MG63 (cell line): ENCODE results near the gene SLC15A4. TPM values are rescaled to one million over a fixed set of nuclear protein-coding genes. Genes with fewer than 3 reads are reported as not detected.
A peak's percentile ranks its signal among the peaks of the same experiment; 100 is the strongest.

Experiments used
- DNase-seq: peaks from one replicate; pipeline ENCODE4 v3.0.0-alpha.2; 2020
- H3K27me3 ChIP-seq: fragments of 250-450 bp; sonication (Bioruptor Pico); 2 replicates; pipeline ENCODE4 v1.5.1; 2020; ENCODE audit warnings: mild to moderate bottlenecking, moderate library complexity
- H3K36me3 ChIP-seq: fragments of 250-450 bp; sonication (Bioruptor Pico); 2 replicates; pipeline ENCODE4 v1.5.1; 2020; ENCODE audit warnings: mild to moderate bottlenecking, moderate library complexity
- H3K4me3 ChIP-seq: fragments of 250-450 bp; sonication (Bioruptor Pico); 2 replicates; pipeline ENCODE4 v1.5.1; 2020; ENCODE audit warnings: mild to moderate bottlenecking, moderate library complexity
- H3K9me3 ChIP-seq: fragments of 250-450 bp; sonication (Bioruptor Pico); 2 replicates; pipeline ENCODE4 v1.5.1; 2020; ENCODE audit warnings: mild to moderate bottlenecking, moderate library complexity
- total RNA-seq: library from RNA; depleted of rRNA; stranded (reverse); fragments of >200 nt; shearing (Covaris generic); gene quantifications from 2 replicates; pipeline ENCODE4 v1.2.3, GENCODE V29; 2014; ENCODE audit warnings: low replicate concordance; rRNA removed

The SLC15A4 gene
- 20.9 and 26.9 TPM in 2 replicates for total RNA-seq

GRCh38 chr12:128823916-128824839 is at the start of gene SLC15A4:
Gene SLC15A4 (minus strand): TSS chr12:128823958. CDS start chr12:128823943, 15 bp downstream.
- Histone ChIP-seq H3K36me3 (peaks cover 19% of the 10 kb centered on the region), H3K4me3 (peak within 1 kb of the TSS; percentile 70), H3K9me3 (no peaks in the 10 kb centered on the region), H3K27me3 (no peaks in the 10 kb centered on the region)
- peak; percentile 97 for DNase-seq

GRCh38 chr12:128872303-128872702 is 48.5 kb upstream of the SLC15A4 start:
- no peak overlapping the region for H3K4me3 ChIP-seq
- no peaks in the 10 kb centered on the region for H3K36me3 ChIP-seq
- H3K27me3 ChIP-seq, result no peaks in the 10 kb centered on the region
- no peak for DNase-seq
- 0 out of 2 replicates have a peak, but pooled peaks cover 2% of the 10 kb centered on the region for H3K9me3 ChIP-seq

- H3K9me3 ChIP-seq, result no peaks in the 10 kb centered on the region
- DNase-seq, result no peak
- H3K36me3 ChIP-seq, result no peaks in the 10 kb centered on the region
- H3K27me3 ChIP-seq, result no peaks in the 10 kb centered on the region
- no peak overlapping the region for H3K4me3 ChIP-seq
Measured at GRCh38 chr12:128871516-128871892, 47.7 kb upstream of the SLC15A4 start.

- no peaks in the 10 kb centered on the region for H3K27me3 ChIP-seq
- DNase-seq, result no peak
- H3K9me3 ChIP-seq, result no peaks in the 10 kb centered on the region
- H3K4me3 ChIP-seq, result no peak overlapping the region
- no peaks in the 10 kb centered on the region for H3K36me3 ChIP-seq
Measured at GRCh38 chr12:128867466-128867865, 43.7 kb upstream of the SLC15A4 start.

- Histone ChIP-seq H3K36me3 (no peaks in the 10 kb centered on the region), H3K4me3 (no peak overlapping the region), H3K27me3 (no peaks in the 10 kb centered on the region), H3K9me3 (no peaks in the 10 kb centered on the region)
- no peak for DNase-seq
Measured at GRCh38 chr12:128864516-128865186, 40.9 kb upstream of the SLC15A4 start.

GRCh38 chr12:128863957-128864356 is 40.2 kb upstream of the SLC15A4 start:
- DNase-seq, result no peak
- Histone ChIP-seq H3K36me3 (no peaks in the 10 kb centered on the region), H3K27me3 (no peaks in the 10 kb centered on the region), H3K4me3 (no peak overlapping the region), H3K9me3 (no peaks in the 10 kb centered on the region)

- Histone ChIP-seq H3K4me3 (no peak overlapping the region), H3K27me3 (no peaks in the 10 kb centered on the region), H3K9me3 (no peaks in the 10 kb centered on the region), H3K36me3 (no peaks in the 10 kb centered on the region)
- DNase-seq, result no peak
Measured at GRCh38 chr12:128861226-128862016, 37.7 kb upstream of the SLC15A4 start.

- DNase-seq, result no peak
- no peaks in the 10 kb centered on the region; the same call in 1 of the 2 replicates for H3K27me3 ChIP-seq
- no peak overlapping the region for H3K4me3 ChIP-seq
- no peaks in the 10 kb centered on the region for H3K36me3 ChIP-seq
- no peaks in the 10 kb centered on the region for H3K9me3 ChIP-seq
Measured at GRCh38 chr12:128859311-128859710, 35.6 kb upstream of the SLC15A4 start.

GRCh38 chr12:128857133-128857763 is 33.5 kb upstream of the SLC15A4 start:
- no peak overlapping the region for H3K4me3 ChIP-seq
- H3K9me3 ChIP-seq, result no peaks in the 10 kb centered on the region
- no peak for DNase-seq
- H3K27me3 ChIP-seq, result no peaks in the 10 kb centered on the region; the same call in 1 of the 2 replicates
- H3K36me3 ChIP-seq, result no peaks in the 10 kb centered on the region

- Histone ChIP-seq H3K4me3 (no peak overlapping the region), H3K27me3 (no peaks in the 10 kb centered on the region; the same call in 1 of the 2 replicates), H3K36me3 (no peaks in the 10 kb centered on the region), H3K9me3 (no peaks in the 10 kb centered on the region)
- no peak for DNase-seq
Measured at GRCh38 chr12:128856791-128857078, 33.0 kb upstream of the SLC15A4 start.

GRCh38 chr12:128856035-128856790 is 32.5 kb upstream of the SLC15A4 start:
- DNase-seq, result no peak
- Histone ChIP-seq H3K27me3 (no peaks in the 10 kb centered on the region; the same call in 1 of the 2 replicates), H3K9me3 (no peaks in the 10 kb centered on the region), H3K36me3 (no peaks in the 10 kb centered on the region), H3K4me3 (no peak overlapping the region)

- H3K4me3 ChIP-seq, result peak overlapping the region; percentile 25
- H3K27me3 ChIP-seq, result no peaks in the 10 kb centered on the region; the same call in 1 of the 2 replicates
- H3K9me3 ChIP-seq, result no peaks in the 10 kb centered on the region
- no peaks in the 10 kb centered on the region for H3K36me3 ChIP-seq
- no peak for DNase-seq
Measured at GRCh38 chr12:128853600-128854197, 29.9 kb upstream of the SLC15A4 start.

- peak within 1 kb of the TSS; percentile 25 for H3K4me3 ChIP-seq
- H3K9me3 ChIP-seq, result no peaks in the 10 kb centered on the region
- no peaks in the 10 kb centered on the region for H3K36me3 ChIP-seq
- DNase-seq, result no peak
- H3K27me3 ChIP-seq, result no peaks in the 10 kb centered on the region; the same call in 1 of the 2 replicates
Measured at GRCh38 chr12:128852885-128853599, 29.3 kb upstream of the SLC15A4 start, which contains the start of gene GLT1D1. Gene GLT1D1 (plus strand): TSS chr12:128853478. CDS start chr12:128853582, 104 bp downstream.

- no peak overlapping the region for H3K4me3 ChIP-seq
- H3K9me3 ChIP-seq, result no peaks in the 10 kb centered on the region
- no peak for DNase-seq
- H3K36me3 ChIP-seq, result no peaks in the 10 kb centered on the region
- H3K27me3 ChIP-seq, result no peaks in the 10 kb centered on the region; the same call in 1 of the 2 replicates
Measured at GRCh38 chr12:128852026-128852698, 28.4 kb upstream of the SLC15A4 start.
